HepG2 (cell line): ENCODE results near the gene AGER. TPM values are rescaled to one million over a fixed set of nuclear protein-coding genes. Genes with fewer than 3 reads are reported as not detected.
A peak's percentile ranks its signal among the peaks of the same experiment; 100 is the strongest.

Experiments
- CEBPG ChIP-seq: IDR thresholded peaks from 2 replicates; pipeline ENCODE4 v1.6.1; 2016
- CEBPZ ChIP-seq: IDR thresholded peaks from 2 replicates; pipeline ENCODE4 v1.6.1; 2012; ENCODE audit warnings: low read length, improper control_type of control experiment
- GZF1 ChIP-seq: sonication (generic); formaldehyde crosslinking; IDR thresholded peaks from 2 replicates; pipeline ENCODE4 v1.5.1; 2020; ENCODE audit warnings: mild to moderate bottlenecking, missing genetic modification reagents
- HNRNPLL ChIP-seq: fragments of 200-400 bp; formaldehyde crosslinking; IDR thresholded peaks from 2 replicates; pipeline ENCODE4 v1.6.1; 2017; ENCODE audit warnings: mild to moderate bottlenecking, low read depth, low read length; ENCODE audit not compliant: poor library complexity, severe bottlenecking
- NCOR1 ChIP-seq: fragments of 200-600 bp; sonication (generic); IDR thresholded peaks from 2 replicates; pipeline ENCODE4 v1.7.0; 2017; ENCODE audit warnings: antibody characterized with exemption, low read length, borderline replicate concordance
- TBX2 ChIP-seq: sonication (generic); formaldehyde crosslinking; IDR thresholded peaks from 2 replicates; pipeline ENCODE4 v1.5.0; 2020; ENCODE audit warnings: missing genetic modification reagents, mild to moderate bottlenecking, borderline replicate concordance
- TFE3 ChIP-seq: IDR thresholded peaks from 2 replicates; pipeline ENCODE4 v1.6.1; 2016
- ZNF232 ChIP-seq: sonication (generic); formaldehyde crosslinking; IDR thresholded peaks from 2 replicates; pipeline ENCODE4 v1.4.0; 2020; ENCODE audit warnings: missing genetic modification reagents, borderline replicate concordance
- ZNF562 ChIP-seq: sonication (generic); formaldehyde crosslinking; IDR thresholded peaks from 2 replicates; pipeline ENCODE4 v1.8.0; 2022; ENCODE audit warnings: missing genetic modification reagents, borderline replicate concordance
- ZNF660 ChIP-seq: sonication (generic); formaldehyde crosslinking; IDR thresholded peaks from 2 replicates; pipeline ENCODE4 v1.5.1; 2020; ENCODE audit warnings: mild to moderate bottlenecking, low read depth, missing genetic modification reagents, borderline replicate concordance
- ZSCAN9 ChIP-seq: IDR thresholded peaks from 2 replicates; pipeline ENCODE4 v1.6.1; 2016; ENCODE audit warnings: borderline replicate concordance
- polyA plus RNA-seq, 8 experiments: library from polyadenylated mRNA; depleted of rRNA in 3 of 8; stranded (reverse) in 7 of 8; unstranded in 1 of 8; fragments of >200 nt; fragmentation: Illumina TruSeq in 4 of 8; extraction: Trizol in 4 of 8; gene quantifications; 2 replicates each; pipeline versions ENCODE4 v1.2.1 to v1.2.3, GENCODE V29; 2011 to 2016; ENCODE audit warnings: low read depth in 4 of 8, missing spikeins in 1 of 8, mixed read lengths in 1 of 8; ENCODE audit not compliant: insufficient read depth in 1 of 8
- total RNA-seq, 5 experiments: library from RNA; depleted of rRNA; stranded (reverse); fragments of >200 nt; fragmentation: Illumina TruSeq; extraction: Trizol; gene quantifications; 2 replicates each; pipeline ENCODE4 v1.2.3, GENCODE V29; 2016; ENCODE audit warnings: low read depth in 1 of 5
- TF ChIP-seq, protein P1 (sequence below): fragments of 450-650 bp; IDR thresholded peaks from 2 replicates; pipeline ENCODE4 v1.6.1; 2017; ENCODE audit warnings: mild to moderate bottlenecking
- TF ChIP-seq, protein P2 (sequence below): sonication (generic); formaldehyde crosslinking; IDR thresholded peaks from 2 replicates; pipeline ENCODE4 v1.9.0; 2021; ENCODE audit warnings: missing genetic modification reagents, borderline replicate concordance

AGER gene
- total and polyA plus RNA-seq, 2 of the 13 experiments (the other 11 are each of a cell fraction or from before 2014, with no cell fraction given), result 1.9 to 5.1 TPM

- TF ChIP-seq, protein P1, sequence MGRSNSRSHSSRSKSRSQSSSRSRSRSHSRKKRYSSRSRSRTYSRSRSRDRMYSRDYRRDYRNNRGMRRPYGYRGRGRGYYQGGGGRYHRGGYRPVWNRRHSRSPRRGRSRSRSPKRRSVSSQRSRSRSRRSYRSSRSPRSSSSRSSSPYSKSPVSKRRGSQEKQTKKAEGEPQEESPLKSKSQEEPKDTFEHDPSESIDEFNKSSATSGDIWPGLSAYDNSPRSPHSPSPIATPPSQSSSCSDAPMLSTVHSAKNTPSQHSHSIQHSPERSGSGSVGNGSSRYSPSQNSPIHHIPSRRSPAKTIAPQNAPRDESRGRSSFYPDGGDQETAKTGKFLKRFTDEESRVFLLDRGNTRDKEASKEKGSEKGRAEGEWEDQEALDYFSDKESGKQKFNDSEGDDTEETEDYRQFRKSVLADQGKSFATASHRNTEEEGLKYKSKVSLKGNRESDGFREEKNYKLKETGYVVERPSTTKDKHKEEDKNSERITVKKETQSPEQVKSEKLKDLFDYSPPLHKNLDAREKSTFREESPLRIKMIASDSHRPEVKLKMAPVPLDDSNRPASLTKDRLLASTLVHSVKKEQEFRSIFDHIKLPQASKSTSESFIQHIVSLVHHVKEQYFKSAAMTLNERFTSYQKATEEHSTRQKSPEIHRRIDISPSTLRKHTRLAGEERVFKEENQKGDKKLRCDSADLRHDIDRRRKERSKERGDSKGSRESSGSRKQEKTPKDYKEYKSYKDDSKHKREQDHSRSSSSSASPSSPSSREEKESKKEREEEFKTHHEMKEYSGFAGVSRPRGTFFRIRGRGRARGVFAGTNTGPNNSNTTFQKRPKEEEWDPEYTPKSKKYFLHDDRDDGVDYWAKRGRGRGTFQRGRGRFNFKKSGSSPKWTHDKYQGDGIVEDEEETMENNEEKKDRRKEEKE, result no peak
- TF ChIP-seq TFE3 (CRISPR knock-in tag) (no peak), CEBPZ (no peak), ZNF232 (0 out of 2 replicates have a peak, but pooled peaks have one; percentile 79), HNRNPLL (peak; percentile 85), ZNF562 (CRISPR knock-in tag) (no peak), ZSCAN9 (CRISPR knock-in tag) (peak; percentile 37; the same call in 1 of the 2 replicates), NCOR1 (peak; percentile 47; the same call in 1 of the 2 replicates), TBX2 (peak; percentile 68; the same call in 1 of the 2 replicates), CEBPG (CRISPR knock-in tag) (peak; percentile 35; the same call in 1 of the 2 replicates), ZNF660 (no peak), GZF1 (no peak)
- TF ChIP-seq, protein P2, sequence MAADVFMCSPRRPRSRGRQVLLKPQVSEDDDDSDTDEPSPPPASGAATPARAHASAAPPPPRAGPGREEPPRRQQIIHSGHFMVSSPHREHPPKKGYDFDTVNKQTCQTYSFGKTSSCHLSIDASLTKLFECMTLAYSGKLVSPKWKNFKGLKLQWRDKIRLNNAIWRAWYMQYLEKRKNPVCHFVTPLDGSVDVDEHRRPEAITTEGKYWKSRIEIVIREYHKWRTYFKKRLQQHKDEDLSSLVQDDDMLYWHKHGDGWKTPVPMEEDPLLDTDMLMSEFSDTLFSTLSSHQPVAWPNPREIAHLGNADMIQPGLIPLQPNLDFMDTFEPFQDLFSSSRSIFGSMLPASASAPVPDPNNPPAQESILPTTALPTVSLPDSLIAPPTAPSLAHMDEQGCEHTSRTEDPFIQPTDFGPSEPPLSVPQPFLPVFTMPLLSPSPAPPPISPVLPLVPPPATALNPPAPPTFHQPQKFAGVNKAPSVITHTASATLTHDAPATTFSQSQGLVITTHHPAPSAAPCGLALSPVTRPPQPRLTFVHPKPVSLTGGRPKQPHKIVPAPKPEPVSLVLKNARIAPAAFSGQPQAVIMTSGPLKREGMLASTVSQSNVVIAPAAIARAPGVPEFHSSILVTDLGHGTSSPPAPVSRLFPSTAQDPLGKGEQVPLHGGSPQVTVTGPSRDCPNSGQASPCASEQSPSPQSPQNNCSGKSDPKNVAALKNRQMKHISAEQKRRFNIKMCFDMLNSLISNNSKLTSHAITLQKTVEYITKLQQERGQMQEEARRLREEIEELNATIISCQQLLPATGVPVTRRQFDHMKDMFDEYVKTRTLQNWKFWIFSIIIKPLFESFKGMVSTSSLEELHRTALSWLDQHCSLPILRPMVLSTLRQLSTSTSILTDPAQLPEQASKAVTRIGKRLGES (CRISPR knock-in tag), result 0 out of 2 replicates have a peak, but pooled peaks have one; percentile 46
Observed at GRCh38 chr6:32153564-32154513, 30.2 kb downstream of the AGER start, which contains the start of gene PPT2 (continued).
